ENCODE data around the gene MALT1. TPM values are rescaled to one million over a fixed set of nuclear protein-coding genes. Genes with fewer than 3 reads are reported as not detected.

MALT1 gene
- total RNA-seq, 1 experiment from 2014 or later = 34.0 TPM

DNA sequence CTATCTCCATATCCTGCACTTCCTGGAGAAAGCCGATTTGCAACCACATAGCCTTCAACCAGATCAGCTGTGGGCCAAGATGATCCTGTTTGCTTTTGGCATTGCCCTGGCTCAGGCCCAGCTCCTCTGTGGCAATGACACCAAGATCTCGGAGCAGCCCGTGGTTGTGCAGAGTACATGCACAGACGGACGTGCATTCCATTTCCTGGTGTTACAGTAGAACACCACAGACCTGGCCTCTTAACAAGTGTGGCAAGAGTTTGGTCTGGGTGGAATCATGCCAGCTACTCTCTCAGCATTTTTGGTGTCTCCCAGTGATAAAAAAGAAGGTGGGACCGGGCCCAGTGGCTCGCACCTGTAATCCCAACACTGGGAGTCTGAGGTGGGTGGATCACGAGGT, 20.0 kb downstream of the MALT1 start:
- DNase-seq (ENCODE audit: low read depth, low spot score) (no peak), ATAC-seq (no peak)
- CTCF ChIA-PET = no interaction called here
- Histone ChIP-seq H3K9me3 (ENCODE audit: control insufficient read depth, insufficient read depth, low read depth, low read length) (no peaks in the 10 kb centered on the region), H3K27ac (ENCODE audit: low read length) (no peak overlapping the region), H3K4me3 (ENCODE audit: low read depth in 2 of 2, low read length in 2 of 2) (no peak overlapping the region), H3K27me3 (ENCODE audit: control insufficient read depth, insufficient read depth, low read length) (no peaks in the 10 kb centered on the region), H3K36me3 (ENCODE audit: control insufficient read depth, insufficient read depth, low read length) (no peaks in the 10 kb centered on the region; the same call in 1 of the 2 replicates), H3K4me1 (ENCODE audit: control insufficient read depth, insufficient read depth, low read length) (no peaks in the 10 kb centered on the region)
- intact Hi-C loops (cut with micrococcal nuclease; ENCODE audit: unreplicated experiment) = no loop called here
- in situ Hi-C loops (cut with HindIII; ENCODE audit: low pct_unique_long_range_greater_than_20kb, low sequenced_read_pairs) = no loop called here
- no TSS peak for BruUV-seq (replicated peaks)
- TF ChIP-seq POLR2AphosphoS5 (IDR thresholded peaks at IDR 0.05; ENCODE audit: low read depth, low read length) = no peak
- no peak for TF ChIP-seq TCF7L2 (IDR thresholded peaks at IDR 0.05; ENCODE audit: low read depth, low read length)
- TF ChIP-seq, protein P1, sequence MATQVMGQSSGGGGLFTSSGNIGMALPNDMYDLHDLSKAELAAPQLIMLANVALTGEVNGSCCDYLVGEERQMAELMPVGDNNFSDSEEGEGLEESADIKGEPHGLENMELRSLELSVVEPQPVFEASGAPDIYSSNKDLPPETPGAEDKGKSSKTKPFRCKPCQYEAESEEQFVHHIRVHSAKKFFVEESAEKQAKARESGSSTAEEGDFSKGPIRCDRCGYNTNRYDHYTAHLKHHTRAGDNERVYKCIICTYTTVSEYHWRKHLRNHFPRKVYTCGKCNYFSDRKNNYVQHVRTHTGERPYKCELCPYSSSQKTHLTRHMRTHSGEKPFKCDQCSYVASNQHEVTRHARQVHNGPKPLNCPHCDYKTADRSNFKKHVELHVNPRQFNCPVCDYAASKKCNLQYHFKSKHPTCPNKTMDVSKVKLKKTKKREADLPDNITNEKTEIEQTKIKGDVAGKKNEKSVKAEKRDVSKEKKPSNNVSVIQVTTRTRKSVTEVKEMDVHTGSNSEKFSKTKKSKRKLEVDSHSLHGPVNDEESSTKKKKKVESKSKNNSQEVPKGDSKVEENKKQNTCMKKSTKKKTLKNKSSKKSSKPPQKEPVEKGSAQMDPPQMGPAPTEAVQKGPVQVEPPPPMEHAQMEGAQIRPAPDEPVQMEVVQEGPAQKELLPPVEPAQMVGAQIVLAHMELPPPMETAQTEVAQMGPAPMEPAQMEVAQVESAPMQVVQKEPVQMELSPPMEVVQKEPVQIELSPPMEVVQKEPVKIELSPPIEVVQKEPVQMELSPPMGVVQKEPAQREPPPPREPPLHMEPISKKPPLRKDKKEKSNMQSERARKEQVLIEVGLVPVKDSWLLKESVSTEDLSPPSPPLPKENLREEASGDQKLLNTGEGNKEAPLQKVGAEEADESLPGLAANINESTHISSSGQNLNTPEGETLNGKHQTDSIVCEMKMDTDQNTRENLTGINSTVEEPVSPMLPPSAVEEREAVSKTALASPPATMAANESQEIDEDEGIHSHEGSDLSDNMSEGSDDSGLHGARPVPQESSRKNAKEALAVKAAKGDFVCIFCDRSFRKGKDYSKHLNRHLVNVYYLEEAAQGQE (IDR thresholded peaks at IDR 0.05; ENCODE audit: insufficient read depth in 1 of 2, low read depth in 2 of 2, low read length in 1 of 2) = no peak
- TF ChIP-seq, protein P2, sequence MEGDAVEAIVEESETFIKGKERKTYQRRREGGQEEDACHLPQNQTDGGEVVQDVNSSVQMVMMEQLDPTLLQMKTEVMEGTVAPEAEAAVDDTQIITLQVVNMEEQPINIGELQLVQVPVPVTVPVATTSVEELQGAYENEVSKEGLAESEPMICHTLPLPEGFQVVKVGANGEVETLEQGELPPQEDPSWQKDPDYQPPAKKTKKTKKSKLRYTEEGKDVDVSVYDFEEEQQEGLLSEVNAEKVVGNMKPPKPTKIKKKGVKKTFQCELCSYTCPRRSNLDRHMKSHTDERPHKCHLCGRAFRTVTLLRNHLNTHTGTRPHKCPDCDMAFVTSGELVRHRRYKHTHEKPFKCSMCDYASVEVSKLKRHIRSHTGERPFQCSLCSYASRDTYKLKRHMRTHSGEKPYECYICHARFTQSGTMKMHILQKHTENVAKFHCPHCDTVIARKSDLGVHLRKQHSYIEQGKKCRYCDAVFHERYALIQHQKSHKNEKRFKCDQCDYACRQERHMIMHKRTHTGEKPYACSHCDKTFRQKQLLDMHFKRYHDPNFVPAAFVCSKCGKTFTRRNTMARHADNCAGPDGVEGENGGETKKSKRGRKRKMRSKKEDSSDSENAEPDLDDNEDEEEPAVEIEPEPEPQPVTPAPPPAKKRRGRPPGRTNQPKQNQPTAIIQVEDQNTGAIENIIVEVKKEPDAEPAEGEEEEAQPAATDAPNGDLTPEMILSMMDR (IDR thresholded peaks at IDR 0.05) = no peak
- no peak for TF ChIP-seq SIN3A (IDR thresholded peaks at IDR 0.05; ENCODE audit: borderline replicate concordance, insufficient read depth, low read depth, low read length)
- POLR2A ChIA-PET = no interaction called here

DNA sequence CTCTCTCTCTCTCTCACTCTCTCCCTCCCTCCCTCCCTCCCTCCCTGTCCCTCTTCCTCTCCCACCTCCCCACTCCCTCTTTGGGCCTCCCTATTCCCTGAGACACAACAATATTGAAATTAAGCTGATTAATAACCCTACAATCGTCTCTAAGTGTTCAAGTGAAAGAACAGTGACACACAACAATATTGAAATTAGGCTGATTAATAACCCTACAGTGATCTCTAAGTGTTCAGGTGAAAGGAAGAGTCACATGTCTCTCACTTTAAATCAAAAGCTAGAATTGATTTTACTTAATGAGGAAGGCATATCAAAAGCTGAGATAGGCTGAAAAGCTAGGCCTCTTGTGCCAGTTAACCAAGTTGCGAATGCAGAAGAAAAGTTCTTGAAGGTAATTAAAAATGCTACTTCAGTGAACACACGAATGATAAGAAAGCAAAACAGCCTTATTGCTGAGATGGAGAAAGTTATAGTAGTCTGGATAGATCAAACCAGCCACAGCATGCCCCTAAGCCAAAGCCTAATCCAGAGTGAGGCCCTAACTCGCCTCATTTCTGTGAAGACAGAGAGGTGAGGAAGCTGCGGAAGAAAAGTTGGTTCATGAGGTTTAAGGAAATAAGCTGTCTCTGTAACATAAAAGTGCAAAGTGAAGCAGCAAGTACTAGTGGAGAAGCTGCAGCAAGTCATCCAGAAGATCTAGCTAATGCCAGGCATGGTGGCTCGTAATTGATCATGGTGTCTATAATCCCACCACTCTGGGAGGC, 21.3 kb downstream of the MALT1 start:
- ChIA-PET POLR2A (interaction anchor here (0.7 kb wide), 1 partner anchor 190 kb away, joined by 3 read pairs; no protein-coding TSS in a partner anchor), CTCF (interaction anchor here (0.7 to 0.8 kb wide), 2 partner anchors 291 to 379 kb away, joined by 3 to 6 read pairs; no protein-coding TSS in a partner anchor)
- TSS peak; percentile 48 for BruUV-seq (replicated peaks)

More for the DNA sequence above, 21.3 kb downstream of the MALT1 start:
- no peaks in the 10 kb centered on the region for H3K9me3 ChIP-seq (ENCODE audit: control insufficient read depth, insufficient read depth, low read depth, low read length)
- no peak overlapping the region for H3K27ac ChIP-seq (ENCODE audit: low read length)
- DNase-seq (ENCODE audit: low read depth, low spot score) (no peak), ATAC-seq (no peak)
- no peak for TF ChIP-seq POLR2AphosphoS5 (IDR thresholded peaks at IDR 0.05; ENCODE audit: low read depth, low read length)
- no peak for TF ChIP-seq TCF7L2 (IDR thresholded peaks at IDR 0.05; ENCODE audit: low read depth, low read length)
- TF ChIP-seq, protein P1 (IDR thresholded peaks at IDR 0.05; ENCODE audit: insufficient read depth in 1 of 2, low read depth in 2 of 2, low read length in 1 of 2) = no peak
- TF ChIP-seq SIN3A (IDR thresholded peaks at IDR 0.05; ENCODE audit: borderline replicate concordance, insufficient read depth, low read depth, low read length) = no peak
- TF ChIP-seq, protein P2 (IDR thresholded peaks at IDR 0.05) = no peak
- no peaks in the 10 kb centered on the region for H3K4me1 ChIP-seq (ENCODE audit: control insufficient read depth, insufficient read depth, low read length)
- H3K27me3 ChIP-seq (ENCODE audit: control insufficient read depth, insufficient read depth, low read length) = no peaks in the 10 kb centered on the region
- peaks cover 2% of the 10 kb centered on the region; the same call in 1 of the 2 replicates for H3K36me3 ChIP-seq (ENCODE audit: control insufficient read depth, insufficient read depth, low read length)
- in situ Hi-C loops (cut with HindIII; ENCODE audit: low pct_unique_long_range_greater_than_20kb, low sequenced_read_pairs) = no loop called here
- no peak overlapping the region for H3K4me3 ChIP-seq (ENCODE audit: low read depth in 2 of 2, low read length in 2 of 2)
- intact Hi-C loops (cut with micrococcal nuclease; ENCODE audit: unreplicated experiment) = no loop called here
